ENCODE data around the gene CHST3. TPM values are rescaled to one million over a fixed set of nuclear protein-coding genes. Genes with fewer than 3 reads are reported as not detected.

CHST3 gene
- total RNA-seq, 4 donors from 2014 or later, result 17.9 to 29.3 (median 23.2) TPM

DNA sequence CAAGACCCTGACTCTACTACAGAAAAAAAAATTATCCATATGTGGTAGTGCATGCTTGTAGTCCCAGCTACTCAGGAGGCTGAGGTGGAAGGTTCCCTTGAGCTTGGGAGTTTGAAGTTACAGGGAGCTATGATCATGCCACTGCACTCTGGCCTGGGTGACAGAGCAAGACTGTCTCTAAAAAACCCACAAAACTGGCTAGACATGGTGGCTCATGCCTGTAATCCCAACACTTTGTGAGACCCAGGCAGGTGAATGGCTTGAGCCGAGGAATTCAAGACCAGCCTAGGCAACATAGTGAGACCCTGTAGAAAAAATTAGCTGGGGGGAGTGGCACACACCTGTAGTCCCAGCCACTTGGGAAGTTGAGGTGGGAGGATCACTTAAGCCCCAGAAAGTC is 32.9 kb upstream of the CHST3 start:
- TF ChIP-seq EP300 (IDR thresholded peaks at IDR 0.05) (no peak), POLR2AphosphoS5 (IDR thresholded peaks at IDR 0.05) (no peak), POLR2A (IDR thresholded peaks at IDR 0.05) (no peak)
- TF ChIP-seq, protein P1, sequence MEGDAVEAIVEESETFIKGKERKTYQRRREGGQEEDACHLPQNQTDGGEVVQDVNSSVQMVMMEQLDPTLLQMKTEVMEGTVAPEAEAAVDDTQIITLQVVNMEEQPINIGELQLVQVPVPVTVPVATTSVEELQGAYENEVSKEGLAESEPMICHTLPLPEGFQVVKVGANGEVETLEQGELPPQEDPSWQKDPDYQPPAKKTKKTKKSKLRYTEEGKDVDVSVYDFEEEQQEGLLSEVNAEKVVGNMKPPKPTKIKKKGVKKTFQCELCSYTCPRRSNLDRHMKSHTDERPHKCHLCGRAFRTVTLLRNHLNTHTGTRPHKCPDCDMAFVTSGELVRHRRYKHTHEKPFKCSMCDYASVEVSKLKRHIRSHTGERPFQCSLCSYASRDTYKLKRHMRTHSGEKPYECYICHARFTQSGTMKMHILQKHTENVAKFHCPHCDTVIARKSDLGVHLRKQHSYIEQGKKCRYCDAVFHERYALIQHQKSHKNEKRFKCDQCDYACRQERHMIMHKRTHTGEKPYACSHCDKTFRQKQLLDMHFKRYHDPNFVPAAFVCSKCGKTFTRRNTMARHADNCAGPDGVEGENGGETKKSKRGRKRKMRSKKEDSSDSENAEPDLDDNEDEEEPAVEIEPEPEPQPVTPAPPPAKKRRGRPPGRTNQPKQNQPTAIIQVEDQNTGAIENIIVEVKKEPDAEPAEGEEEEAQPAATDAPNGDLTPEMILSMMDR (IDR thresholded peaks at IDR 0.05), result no peak
- H3K27me3 ChIP-seq, result no peaks in the 10 kb centered on the region
- H3K9me3 ChIP-seq, result peaks cover 4% of the 10 kb centered on the region
- 70% methylated on average over 1 of the region's 1 CpG for WGBS
- no peaks in the 10 kb centered on the region for H3K36me3 ChIP-seq
- H3K4me1 ChIP-seq, result no peaks in the 10 kb centered on the region
- DNase-seq (ENCODE audit: low spot score in 2 of 2), result no peak
- no peak overlapping the region for H3K27ac ChIP-seq
- no peak overlapping the region for H3K4me3 ChIP-seq

DNA sequence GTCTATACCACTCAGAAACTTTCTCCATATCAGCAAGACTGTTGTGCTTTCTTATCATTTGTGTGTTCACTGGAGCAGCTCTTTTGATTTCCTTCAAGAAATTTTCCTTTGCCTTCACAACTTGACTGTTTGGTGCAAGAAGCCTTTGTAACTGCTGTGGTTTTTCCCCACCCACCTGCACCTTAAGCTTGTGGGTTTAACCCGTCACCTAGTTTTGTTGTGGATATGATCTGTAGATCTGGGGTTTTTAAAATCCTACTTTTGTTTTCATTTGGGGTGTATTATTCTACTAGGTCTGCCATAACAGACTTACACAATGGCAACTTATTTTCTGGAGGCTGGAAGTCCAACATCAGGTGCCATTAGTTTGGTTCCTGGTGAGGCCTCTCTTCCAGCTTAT is 30.5 kb upstream of the CHST3 start:
- Histone ChIP-seq H3K4me3 (no peak overlapping the region), H3K27me3 (no peaks in the 10 kb centered on the region), H3K9me3 (peaks cover 4% of the 10 kb centered on the region), H3K36me3 (no peaks in the 10 kb centered on the region), H3K27ac (no peak overlapping the region), H3K4me1 (no peaks in the 10 kb centered on the region)
- no peak for DNase-seq (ENCODE audit: low spot score in 2 of 2)
- WGBS, result 87% methylated on average over 1 of the region's 1 CpG
- TF ChIP-seq EP300 (IDR thresholded peaks at IDR 0.05) (no peak), POLR2AphosphoS5 (IDR thresholded peaks at IDR 0.05) (no peak), POLR2A (IDR thresholded peaks at IDR 0.05) (no peak)
- TF ChIP-seq, protein P1 (IDR thresholded peaks at IDR 0.05), result no peak

DNA sequence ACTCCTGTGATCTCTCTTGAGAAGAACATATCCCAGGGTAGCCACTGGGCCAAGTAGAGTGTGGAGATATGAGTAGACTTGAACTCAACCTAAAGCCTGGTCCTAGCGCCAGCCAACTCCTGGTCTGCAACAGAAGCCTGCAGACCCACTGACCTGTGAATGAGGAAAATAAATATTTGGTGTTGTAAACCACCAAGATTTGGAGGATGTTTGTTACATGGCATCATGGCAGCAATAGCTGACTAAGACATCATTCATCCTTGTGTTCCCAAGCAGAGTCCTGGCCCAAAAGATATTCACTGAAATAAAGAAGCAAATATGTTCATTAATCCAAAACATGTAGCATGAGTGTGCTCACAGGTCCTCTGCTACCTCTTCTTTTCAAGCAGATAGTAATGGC is 26.0 kb upstream of the CHST3 start:
- DNase-seq (ENCODE audit: low spot score in 2 of 2), result no peak
- no peaks in the 10 kb centered on the region for H3K4me1 ChIP-seq
- no peak overlapping the region for H3K4me3 ChIP-seq
- TF ChIP-seq, protein P1 (IDR thresholded peaks at IDR 0.05), result no peak
- TF ChIP-seq EP300 (IDR thresholded peaks at IDR 0.05), result no peak
- no peak overlapping the region for H3K27ac ChIP-seq
- H3K9me3 ChIP-seq, result peaks cover 5% of the 10 kb centered on the region
- 100% methylated on average over 1 of the region's 1 CpG for WGBS
- no peaks in the 10 kb centered on the region for H3K27me3 ChIP-seq
- no peaks in the 10 kb centered on the region for H3K36me3 ChIP-seq

DNA sequence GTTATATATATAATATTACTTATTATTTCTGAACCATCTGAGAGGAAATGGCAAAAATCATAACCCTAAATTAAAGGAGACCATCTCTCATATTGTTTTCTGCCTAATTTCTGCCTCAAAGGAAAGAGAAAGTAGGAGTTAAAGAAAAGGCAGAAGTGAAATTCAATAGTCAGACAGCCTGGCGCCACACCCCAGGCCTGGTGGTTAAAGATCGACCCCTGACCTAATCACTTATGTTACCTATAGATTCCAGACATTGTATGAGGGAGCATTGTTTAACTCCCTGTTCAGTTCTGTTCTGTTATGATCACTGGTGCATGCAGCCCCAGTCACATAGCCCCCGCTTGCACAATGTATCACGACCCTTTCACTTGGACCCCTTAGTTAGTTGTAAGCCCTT is 24.9 kb upstream of the CHST3 start:
- H3K36me3 ChIP-seq, result no peaks in the 10 kb centered on the region
- TF ChIP-seq, protein P1 (IDR thresholded peaks at IDR 0.05), result no peak
- TF ChIP-seq POLR2A (IDR thresholded peaks at IDR 0.05) (no peak), EP300 (IDR thresholded peaks at IDR 0.05) (no peak), POLR2AphosphoS5 (IDR thresholded peaks at IDR 0.05) (no peak)
- no peaks in the 10 kb centered on the region for H3K27me3 ChIP-seq
- H3K9me3 ChIP-seq, result peaks cover 8% of the 10 kb centered on the region
- 90% methylated on average over 4 of the region's 4 CpGs for WGBS
- no peak overlapping the region for H3K4me3 ChIP-seq
- H3K4me1 ChIP-seq, result no peaks in the 10 kb centered on the region
- DNase-seq (ENCODE audit: low spot score in 2 of 2), result no peak
- no peak overlapping the region for H3K27ac ChIP-seq

DNA sequence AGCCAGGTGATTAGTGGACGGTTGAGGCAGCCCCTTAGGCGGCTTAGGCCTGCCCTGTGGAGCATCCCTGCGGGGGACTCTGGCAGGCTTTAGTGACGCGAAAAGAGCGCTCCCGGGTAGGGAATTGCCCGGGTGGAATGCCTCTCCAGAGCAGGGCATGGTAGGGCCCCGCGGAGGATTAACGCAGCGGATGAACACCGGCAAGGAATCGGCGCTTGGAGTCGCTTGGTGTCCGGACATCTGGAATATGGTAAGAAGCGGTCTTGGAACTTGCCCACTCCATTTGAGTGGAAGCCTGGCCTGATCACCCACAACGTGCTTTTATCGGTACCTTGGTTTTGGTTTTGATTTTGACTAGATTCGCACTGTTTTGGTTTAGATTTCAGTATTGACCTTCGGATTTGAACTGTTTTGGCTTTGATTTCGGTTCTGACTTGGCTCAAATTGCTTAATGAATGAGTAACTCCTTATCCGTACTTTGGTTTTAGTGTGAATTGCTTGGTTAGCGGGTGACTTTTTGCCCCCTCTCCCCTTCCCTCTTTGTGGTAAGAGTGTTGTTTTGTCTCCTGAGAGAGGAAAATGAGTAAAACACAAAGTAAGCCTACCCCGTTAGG is 24.2 kb upstream of the CHST3 start:
- Histone ChIP-seq H3K4me3 (no peak overlapping the region), H3K27ac (no peak overlapping the region), H3K4me1 (no peaks in the 10 kb centered on the region), H3K27me3 (no peaks in the 10 kb centered on the region), H3K36me3 (no peaks in the 10 kb centered on the region), H3K9me3 (peaks cover 15% of the 10 kb centered on the region)
- TF ChIP-seq POLR2A (IDR thresholded peaks at IDR 0.05), result no peak
- WGBS, result 87% methylated on average over 26 of the region's 26 CpGs
- no peak for DNase-seq (ENCODE audit: low spot score in 2 of 2)

DNA sequence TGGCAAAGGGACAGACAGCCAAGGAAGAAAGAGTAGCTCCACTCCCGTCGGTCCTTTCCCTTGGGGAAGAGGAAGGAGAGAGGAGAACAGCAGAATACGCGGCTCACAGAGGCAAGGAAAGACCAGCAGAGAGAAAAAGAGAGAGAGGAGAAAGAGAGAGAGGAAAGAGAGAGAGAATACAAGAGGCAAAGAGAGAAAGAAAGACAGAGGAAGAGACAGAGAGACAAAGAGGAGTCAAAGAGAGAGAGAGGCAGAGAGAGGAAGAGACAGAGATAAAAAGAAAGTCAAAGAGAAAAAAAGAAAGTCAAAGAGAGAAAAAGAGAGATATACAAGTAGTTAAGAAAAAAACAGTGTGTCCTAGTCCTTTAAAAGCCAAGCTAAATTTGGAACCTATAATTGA is 23.4 kb upstream of the CHST3 start:
- Histone ChIP-seq H3K4me3 (no peak overlapping the region), H3K27ac (no peak overlapping the region), H3K9me3 (peaks cover 22% of the 10 kb centered on the region), H3K36me3 (no peaks in the 10 kb centered on the region), H3K27me3 (no peaks in the 10 kb centered on the region), H3K4me1 (no peaks in the 10 kb centered on the region)
- no peak for TF ChIP-seq EP300 (IDR thresholded peaks at IDR 0.05)
- no peak for TF ChIP-seq POLR2A (IDR thresholded peaks at IDR 0.05)
- TF ChIP-seq, protein P1 (IDR thresholded peaks at IDR 0.05), result no peak
- no peak for TF ChIP-seq POLR2AphosphoS5 (IDR thresholded peaks at IDR 0.05)
- DNase-seq (ENCODE audit: low spot score in 2 of 2), result no peak
- WGBS, result 86% methylated on average over 4 of the region's 4 CpGs

All from suprapubic skin (tissue), 4 donors.